Stimulated activated CD8-positive, alpha-beta memory T cell treated with anti-CD3 and anti-CD28 coated beads, Interleukin-15, amount 100 ng/mL, for 1 hour (primary cell): ENCODE measurements around the gene KAT5.
"Not testable (repeated sequence)": the region's sequence is repeated elsewhere in the genome, so short reads cannot be mapped to it uniquely, and the experiment has no call there.

ENCODE experiments used
- DNase-seq: peaks from one replicate; pipeline ENCODE4 v3.0.0-alpha.2; 2020; ENCODE audit warnings: low read depth

KAT5 gene

DNA sequence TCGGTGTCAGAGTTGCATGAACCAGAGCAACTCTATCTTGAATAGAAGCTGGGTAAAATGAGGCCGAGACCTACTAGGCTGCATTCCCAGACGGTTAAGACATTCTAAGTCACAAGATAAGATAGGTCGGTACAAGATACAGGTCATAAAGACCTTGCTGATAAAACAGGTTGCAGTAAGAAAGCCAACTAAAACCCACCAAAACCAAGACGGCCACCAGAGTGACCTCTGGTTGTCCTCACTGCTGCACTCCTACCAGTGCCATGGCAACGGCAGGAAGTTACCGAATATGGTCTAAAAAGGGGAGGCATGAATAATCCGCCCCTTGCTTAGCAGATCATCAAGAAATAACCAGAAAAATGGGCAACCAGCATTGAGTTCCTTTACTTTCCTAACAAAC lies 2.4 kb upstream of the KAT5 start:
- DNase-seq: no peak

DNA sequence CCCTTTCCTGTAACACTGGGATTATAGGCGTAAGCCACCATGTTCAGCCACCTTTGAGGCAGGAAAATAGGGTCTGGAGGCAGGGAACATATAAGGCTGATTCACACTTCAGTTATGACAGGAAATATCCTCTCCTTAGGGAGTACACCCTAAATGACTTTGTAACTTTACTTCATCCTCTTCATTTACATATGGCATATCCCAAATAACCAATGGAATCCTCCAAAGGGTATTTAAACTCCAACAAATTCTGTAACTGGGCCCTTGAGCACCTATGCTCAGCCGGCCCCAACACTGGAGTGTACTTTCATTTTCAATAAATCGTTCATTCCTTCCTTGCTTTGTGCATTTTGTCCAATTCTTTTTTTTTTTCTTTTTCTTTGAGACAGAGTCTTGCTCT lies 1.6 kb upstream of the KAT5 start:
- DNase-seq: no peak

DNA sequence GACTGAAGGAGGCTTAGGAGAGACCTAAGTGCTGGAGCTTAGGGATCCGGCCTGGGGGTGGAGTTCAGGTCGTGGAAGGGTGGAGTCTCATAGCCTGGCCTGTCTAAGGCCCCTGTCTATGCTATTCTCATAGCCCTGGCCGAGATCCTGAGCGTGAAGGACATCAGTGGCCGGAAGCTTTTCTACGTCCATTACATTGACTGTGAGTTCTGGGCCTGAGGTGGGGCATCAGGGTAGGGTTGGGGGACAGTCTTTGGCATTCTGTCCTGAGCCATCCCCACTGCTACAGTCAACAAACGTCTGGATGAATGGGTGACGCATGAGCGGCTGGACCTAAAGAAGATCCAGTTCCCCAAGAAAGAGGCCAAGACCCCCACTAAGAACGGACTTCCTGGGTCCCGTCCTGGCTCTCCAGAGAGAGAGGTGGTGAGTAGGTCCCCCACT lies 603 bp downstream of the KAT5 start:
- no peak for DNase-seq

DNA sequence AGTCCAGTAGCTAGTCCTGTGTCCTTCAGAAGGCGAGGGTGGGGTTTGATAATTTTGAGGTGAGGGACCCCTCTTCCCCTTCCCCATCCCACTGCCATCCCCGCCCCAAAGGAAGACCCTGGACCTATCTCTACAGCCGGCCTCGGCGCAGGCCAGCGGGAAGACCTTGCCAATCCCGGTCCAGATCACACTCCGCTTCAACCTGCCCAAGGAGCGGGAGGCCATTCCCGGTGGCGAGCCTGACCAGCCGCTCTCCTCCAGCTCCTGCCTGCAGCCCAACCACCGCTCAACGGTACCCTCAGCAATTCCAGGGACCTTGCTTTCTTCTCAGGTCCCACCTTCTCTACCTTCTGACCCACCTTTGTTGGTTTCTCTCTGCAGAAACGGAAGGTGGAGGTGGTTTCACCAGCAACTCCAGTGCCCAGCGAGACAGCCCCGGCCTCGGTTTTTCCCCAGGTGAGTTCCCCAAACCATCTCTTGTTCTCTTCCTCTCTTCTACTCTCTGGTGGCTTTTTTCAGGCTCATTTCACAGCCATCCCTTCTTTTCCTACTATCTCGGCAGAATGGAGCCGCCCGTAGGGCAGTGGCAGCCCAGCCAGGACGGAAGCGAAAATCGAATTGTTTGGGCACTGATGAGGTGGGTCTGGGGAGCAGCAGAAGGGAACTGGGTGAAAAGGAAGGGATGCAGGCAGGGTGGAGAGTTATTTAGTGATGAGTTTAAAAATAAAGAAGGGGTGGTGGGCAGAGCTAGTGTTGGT lies 1.3 kb downstream of the KAT5 start:
- no peak for DNase-seq

DNA sequence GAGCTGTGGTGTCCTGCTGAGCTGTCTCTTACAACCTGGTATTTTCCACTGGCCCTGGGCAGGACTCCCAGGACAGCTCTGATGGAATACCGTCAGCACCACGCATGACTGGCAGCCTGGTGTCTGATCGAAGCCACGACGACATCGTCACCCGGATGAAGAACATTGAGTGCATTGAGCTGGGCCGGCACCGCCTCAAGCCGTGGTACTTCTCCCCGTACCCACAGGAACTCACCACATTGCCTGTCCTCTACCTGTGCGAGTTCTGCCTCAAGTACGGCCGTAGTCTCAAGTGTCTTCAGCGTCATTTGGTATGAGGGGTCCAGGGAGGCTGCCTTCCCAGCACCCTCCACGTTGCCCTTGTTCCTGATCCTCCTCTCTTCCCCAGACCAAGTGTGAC lies 2.4 kb downstream of the KAT5 start:
- no peak for DNase-seq

DNA sequence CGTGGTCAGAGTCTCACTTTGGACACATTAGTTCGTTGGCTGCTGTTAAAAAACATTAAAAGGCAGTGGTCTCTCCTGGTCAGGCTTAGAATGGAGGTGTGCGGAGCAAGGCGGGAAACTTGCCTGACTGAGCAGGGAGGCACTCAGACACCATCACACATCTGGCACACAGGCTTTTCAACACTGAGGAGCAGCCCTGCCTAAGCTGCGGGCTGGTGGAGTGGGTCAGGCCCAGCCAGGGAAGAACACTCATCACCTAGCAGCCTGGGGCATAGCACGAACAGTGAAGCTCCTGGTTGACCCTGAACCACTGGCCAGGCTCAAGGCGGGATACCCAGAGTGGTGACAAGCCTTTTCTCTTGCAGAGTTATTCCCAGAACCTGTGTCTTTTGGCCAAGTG lies 4.2 kb downstream of the KAT5 start:
- DNase-seq: no peak

DNA sequence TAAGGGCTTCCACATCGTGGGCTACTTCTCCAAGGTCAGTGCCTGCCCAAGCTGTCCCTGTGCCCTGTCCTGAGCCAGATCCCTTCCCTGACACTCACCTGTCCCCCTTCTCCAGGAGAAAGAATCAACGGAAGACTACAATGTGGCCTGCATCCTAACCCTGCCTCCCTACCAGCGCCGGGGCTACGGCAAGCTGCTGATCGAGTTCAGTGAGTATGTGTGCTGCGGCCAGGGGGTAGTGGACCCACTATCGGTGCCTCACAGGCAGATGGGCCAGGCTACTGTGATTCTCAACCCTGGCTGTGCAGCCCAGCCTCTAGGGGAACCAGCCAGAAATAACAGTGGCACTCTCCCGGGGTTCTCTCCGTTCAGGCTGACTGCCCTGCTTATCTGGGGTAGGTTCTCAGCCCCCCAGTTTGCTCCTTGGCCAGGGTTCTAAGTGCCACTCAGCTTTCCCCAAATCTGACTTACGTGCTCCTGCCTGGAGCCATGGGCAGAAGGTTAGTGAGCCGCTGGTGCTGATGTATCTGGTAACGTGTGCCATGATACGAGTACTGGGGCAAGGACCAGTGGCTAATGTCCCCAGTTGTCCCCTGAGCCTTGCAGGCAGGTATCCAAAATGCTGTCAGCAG lies 4.8 kb downstream of the KAT5 start:
- DNase-seq: no peak

DNA sequence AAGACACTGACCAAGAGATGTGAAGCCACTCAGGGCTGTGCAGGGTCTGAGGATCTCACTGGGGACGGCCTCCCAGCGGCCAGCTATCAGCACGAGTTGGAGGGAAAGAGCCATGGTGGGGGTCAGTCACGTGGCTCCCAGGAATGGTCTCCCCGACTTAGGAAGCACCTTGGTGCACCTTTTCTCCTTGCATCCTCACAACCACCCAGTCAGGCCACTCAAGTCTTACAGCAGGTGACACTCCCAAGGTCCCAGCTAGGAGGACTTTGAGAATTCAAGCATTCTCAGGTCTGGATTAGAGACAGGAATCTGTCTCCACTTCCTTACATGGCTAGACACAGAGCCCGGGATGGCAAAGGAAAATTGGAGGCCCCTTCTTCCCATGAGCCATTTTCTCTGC lies 5.9 kb downstream of the KAT5 start:
- DNase-seq: no peak

DNA sequence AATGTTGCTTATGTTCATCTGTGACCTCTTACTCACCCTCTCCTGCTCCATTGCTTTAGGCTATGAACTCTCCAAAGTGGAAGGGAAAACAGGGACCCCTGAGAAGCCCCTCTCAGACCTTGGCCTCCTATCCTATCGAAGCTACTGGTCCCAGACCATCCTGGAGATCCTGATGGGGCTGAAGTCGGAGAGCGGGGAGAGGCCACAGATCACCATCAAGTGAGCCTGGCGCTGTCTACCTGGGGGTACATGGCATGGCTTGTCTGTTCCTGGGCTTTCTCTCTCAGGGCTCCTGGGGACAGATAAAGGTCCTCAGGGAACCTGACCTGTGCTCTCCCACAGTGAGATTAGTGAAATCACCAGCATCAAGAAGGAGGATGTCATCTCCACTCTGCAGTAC lies 6.5 kb downstream of the KAT5 start:
- no peak for DNase-seq

DNA sequence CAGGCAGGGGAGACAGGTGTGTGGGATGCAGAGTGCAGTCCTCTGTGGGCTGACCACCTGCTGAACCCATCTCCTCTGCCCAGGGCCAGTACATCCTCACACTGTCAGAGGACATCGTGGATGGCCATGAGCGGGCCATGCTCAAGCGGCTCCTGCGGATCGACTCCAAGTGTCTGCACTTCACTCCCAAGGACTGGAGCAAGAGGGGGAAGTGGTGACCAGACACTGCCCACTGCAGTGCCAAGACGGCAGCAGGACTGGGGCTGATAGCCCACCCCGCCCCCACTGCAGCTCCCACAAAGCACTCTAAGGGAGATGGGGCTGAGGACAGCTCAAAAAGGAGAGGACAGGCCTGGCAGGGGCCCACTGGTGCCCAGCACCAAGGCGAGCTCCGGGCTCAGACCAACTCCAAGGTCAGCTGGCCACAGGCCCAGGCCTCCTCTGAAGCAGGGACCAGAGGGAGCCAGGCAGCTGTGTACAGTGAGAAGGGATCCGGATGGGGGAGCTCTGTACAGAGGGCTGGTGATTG lies 7.0 kb downstream of the KAT5 start:
- no peak for DNase-seq

DNA sequence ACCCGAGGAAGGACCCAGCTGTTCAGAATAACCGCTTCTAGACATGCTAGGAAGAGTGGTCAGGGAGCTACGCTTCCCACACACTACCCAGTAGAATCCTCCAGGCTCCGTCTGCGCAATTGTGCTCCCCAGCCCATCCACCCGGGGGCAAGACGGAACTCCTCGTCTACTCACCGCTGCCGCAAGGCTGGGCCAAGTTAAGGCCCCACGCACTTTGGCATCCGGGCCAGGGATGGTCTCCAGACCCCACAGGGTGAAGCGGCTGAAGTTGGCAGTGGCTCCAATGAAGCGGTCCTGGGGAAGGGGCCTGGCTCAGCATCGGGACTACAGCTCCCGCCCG lies 7.8 kb downstream of the KAT5 start:
- DNase-seq: no peak

DNA sequence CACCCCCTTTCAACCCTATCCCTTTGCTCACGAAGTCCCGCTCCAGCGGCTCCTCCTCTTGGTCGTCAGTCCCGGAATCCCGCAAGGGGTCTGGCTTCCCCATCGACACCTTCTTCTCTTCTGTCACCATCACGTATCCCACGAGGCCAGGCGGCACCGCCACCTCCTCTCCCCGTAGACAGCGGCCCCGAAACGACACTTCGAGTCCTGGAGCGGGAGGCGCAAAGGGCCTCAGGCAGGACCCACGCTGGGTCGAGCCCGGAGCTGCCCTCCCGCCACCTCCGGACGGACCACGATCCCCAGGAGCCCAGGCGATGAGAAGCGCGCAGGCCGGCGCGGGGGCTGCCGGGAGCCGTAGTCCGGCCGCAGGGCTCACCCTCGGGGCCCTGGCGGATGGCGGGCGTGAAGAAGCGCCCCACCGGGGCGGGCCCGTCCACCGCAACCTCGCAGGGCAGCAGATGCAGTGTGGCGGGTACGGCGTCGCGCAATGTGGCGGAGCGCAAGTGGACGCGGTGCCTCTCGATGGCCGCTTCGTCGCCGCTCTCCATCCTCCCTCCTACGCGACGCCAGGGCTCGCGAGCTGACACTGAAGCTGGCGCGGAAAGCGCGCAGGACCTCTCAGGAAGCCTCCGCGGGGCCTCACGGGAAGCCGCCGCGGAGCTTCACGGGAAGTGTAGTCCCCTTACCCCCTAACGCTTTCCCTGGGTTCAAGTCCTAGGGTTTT lies 8.3 kb downstream of the KAT5 start, which contains the start of gene RNASEH2C:
RNASEH2C (minus strand) TSS at position 588 of the 724 bp plus-strand sequence; CDS start at position 548, 40 bp downstream.
- peak; percentile 53 for DNase-seq

DNA sequence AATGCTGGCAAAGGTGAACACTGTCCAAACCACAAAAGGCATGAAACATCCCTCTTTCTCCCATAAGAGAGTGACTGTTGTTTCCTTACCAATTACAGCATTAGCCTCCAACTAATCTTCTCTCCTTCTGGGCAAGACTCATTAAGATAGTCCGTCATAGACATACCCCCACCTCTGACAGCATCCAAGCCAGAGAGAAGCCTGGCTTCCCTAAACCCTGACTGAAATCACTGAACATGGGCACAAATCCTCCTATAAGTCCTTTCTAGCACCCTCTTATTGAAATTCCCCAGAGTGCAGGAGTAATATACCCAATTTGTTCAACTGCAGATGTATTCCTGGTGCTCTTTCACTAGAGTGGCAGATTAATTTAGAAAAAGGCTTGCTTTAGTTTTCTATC lies 10.2 kb downstream of the KAT5 start:
- no peak for DNase-seq

DNA sequence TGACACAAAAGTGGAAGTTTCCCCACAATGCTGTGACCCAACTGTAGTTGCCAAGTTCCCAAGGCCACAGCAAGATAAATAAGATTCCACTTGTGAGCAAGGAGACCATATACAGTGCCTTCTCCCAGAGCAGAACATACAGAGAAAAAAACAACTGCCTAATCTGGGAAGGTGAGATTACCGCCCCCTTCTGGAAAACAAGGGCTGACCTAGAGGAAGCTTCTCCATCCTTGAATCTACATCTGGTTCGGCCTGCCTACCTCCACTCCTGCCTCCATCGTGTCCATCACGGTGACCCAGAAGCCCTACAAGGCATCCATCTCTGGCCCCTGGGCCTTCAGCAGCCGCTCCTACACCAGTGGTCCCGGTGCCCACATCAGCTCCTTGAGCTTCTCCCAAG lies 14.6 kb downstream of the KAT5 start:
- no peak for DNase-seq

DNA sequence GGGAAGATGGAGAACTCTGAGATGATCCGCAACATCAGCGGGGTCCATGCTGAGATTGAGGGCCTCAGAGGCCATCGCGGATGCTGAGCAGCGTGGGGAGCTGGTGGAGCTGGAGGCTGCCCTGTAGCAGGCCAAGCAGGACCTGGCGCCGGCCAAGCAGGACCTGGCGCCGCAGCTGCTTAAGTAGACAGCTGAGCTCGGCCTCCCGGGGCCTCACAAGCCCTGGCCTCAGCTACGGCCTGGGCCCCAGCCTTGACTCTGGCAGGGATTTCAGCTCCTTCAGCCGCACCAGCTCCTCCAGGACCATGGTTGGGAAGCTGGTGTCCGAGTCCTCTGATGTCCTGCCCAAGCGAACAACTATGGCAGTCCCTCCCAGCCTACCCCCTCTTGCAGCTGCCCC lies 15.8 kb downstream of the KAT5 start:
- DNase-seq: no peak

DNA sequence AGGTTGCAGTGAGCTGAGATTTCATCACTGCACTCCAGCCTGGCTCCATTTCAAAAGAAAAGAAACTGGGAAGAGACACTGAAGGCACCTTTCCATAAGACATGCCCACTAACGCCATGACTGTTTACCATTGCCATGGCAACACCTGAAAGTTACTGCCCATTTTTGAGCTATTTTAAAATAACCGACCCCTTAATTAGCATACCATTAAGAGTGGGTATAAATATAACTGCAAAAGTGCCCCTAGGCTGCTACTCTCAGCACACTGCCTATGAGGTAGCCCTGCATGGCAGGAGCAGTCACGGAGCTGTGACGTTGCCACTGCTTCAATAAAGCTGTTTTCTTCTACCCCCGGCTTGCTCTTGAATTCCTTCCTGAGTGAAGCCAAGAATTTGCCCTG lies 18.4 kb downstream of the KAT5 start:
- no peak for DNase-seq

DNA sequence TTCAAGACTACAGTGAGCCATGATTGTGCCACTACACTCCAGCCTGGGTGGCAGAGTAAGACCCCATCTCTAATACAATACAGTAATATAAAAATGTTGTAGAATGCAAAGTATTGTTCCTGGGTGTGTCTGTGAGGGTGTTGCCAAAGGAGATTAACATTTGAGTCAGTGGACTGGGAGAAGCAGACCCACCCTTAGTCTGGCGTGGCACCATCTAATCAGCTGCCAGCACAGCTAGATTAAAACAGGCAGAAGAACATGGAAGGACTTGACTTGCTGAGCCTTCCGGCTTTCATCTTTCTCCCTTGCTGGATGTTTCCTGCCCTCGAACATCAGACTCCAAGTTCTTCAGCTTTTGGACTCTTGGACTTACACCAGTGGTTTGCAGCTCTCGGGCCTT lies 23.1 kb downstream of the KAT5 start:
- not testable (repeated sequence) for DNase-seq

DNA sequence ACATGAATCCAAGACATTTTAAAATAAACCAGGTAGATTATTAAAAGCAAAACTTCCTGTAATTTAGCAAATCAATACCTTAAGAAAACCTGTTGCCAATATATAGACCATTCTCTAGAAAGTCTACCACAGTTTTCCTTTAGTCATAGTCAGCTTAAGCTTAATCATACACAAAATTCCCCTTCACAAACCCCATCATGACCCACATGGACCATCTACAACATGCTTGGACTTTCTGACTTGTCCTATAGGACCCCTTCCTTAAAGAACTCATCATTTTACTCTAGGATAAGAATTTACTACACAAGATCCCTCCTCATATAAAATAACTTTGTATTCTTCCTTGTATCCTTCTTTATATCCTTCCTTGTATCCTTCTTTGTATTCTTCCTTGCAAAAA lies 24.8 kb downstream of the KAT5 start:
- DNase-seq: no peak

DNA sequence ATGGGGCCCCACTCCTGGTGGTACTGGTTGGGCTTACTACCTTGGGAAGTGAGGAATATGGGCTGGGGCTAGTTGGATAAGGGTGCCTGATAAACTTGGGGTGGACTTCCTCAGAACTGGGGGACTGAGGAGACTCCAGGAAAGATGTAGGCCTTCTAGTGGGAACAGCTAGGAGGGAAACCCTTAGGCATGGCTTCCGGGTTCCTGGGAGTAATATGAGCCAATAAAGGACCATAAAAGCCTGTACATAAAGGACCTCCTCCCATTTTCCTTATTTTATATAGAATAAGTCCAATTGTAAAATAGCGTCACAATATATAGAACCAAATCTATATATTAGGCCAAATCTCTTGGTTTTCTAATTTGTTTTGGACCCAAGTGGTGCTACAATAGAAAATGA lies 27.0 kb downstream of the KAT5 start:
- no peak for DNase-seq

DNA sequence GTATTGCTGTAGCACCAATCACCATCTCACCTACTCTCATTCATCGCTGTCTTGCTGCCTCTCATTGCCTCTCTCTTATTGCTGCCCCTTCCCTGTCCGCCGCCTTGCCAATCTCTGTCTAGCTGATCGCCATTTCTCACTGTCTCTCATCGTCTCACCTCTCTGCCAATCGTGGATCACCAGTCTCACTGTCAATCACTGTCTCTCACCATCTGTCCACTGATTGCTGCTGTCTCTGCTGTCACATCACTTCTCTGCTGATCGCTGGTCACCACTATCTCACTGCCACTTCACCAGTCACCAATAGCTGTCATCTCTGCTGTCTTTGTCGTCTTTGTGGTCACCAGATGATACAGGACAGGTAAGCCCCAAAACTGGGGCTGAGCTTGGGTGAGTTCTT lies 29.1 kb downstream of the KAT5 start:
- no peak for DNase-seq

DNA sequence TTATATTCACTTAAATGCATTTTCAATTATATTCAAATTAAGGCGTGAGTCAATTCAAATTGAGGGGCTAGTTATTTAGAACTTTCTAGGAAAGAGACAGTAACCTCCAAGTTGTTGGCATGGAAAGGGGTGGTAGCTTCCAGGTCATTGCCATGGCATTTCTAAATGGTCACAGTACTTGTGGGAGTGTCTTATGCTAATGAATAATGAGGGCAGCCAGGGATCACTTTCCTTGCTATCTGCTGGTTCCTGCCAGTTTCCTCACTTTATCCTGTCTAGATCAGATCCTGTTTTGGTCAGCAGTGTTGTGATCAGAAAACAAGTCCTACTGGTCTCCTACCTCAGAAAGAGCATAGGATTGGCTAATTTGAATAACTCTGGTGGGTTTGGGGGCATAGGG lies 30.3 kb downstream of the KAT5 start:
- DNase-seq: no peak

DNA sequence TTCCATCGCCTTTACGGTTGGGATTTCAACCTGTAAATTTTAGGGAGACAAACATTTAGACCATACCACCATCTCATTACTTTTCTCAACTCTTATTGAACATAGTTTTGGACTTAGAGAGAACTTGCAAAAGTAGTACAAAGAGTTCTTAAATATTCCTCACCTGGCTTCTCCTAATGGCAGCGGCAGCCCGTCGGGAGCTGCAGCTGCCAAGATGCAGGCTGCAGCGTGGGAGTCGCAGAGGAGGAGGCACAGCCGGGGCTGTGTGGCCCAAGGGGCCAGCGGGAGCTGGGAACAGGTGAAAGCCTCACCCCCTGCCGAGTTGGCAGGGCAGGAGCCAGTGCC lies 31.6 kb downstream of the KAT5 start:
- no peak for DNase-seq

DNA sequence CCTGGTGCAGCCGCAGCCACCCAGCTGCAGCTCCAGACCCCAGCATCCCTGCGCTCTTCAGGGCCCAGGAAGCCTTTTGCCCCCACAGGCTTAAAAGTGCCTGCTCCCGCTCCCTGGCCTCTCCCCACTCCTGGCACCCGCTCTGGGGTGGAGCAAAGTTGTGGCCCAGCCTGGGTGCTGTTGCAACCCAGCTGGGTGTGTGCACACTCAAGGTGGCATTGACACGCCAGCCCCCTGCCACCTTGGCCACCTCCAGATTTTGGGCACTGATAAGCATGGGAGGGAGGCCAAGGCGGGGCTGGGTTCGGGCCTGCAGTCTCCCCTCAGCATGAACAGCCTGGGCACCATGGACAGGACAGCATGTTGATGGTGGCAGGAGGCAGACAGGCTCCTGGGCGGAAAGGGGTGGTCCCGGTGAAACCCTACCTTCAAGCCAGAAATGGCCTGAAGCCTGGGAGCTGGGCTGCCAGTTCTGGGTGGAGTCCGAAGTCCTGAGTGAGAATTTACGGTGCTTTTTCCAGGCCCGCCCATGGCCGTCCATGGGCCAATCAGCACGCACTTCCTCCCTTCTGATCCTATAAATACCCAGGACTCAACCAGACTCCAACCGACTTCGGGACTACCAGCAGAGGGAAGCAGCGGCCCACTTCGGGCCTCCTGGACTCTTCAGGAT lies 32.1 kb downstream of the KAT5 start:
- DNase-seq: no peak
